ENCODE results near the gene RNF114.
"Not testable (repeated sequence)": the region's sequence is repeated elsewhere in the genome, so short reads cannot be mapped to it uniquely, and the experiment has no call there.

RNF114 gene

DNA sequence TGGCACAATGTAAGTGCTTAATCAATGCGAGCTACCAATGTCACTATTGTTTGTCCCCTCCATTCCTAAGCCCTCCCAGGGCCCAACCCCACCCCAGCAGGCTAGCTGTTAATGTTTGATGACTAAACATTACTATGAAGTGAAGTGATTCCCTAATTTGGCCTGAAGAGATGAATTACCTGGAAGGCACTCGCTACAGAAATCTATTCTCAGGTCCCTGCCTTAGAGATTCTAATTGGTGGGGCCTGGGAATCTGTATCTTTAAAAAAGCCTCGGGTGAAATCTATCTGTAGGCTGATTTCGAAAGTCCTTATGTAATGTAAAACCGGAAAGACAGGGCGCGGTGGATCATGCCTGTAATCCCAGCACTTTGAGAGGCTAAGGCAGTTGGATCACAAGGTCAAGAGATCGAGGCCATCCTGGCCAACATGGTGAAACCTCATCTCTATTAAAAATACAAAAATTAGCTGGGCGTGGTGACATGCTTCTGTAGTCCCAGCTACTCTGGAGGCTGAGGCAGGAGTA, 29.6 kb downstream of the RNF114 start:
- DNase-seq: no peak

DNA sequence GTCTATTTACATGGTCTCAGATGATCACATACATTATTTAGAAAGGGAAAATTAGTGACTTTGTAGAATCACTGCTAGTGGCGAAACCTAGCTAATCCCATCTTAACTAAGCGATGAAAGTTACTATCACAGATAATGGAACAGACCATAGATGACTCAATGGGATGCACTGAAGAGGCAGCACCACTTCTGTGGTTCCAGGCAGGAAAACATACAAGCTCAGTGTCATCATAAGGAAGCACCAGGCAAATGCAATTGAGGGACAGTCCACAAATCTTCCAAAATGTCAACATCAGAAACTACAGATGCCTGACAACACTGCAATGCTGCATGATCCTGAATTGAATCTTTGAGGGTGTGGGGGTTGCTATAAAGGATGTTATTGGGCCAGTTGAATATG, 30.7 kb downstream of the RNF114 start:
- no peak for DNase-seq

DNA sequence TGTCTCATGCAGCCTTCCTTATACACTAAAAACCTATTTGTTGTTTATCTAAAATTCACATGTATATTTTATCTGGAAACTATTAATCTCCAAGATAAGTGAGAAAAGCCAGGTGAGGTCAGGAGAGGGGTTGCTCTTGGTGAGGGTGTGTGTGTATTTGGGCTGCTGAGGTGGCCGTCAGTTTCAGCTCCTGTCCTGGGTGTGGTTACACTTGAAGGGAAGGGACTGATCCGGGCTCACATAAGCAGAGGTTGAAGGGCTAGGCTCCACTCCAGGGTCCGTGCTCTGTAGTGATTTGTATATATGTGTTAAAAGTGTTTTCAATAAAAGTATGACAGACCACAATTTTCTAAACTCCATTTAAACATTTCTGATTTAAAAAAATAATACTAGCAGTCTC, 33.0 kb downstream of the RNF114 start:
- no peak for DNase-seq

DNA sequence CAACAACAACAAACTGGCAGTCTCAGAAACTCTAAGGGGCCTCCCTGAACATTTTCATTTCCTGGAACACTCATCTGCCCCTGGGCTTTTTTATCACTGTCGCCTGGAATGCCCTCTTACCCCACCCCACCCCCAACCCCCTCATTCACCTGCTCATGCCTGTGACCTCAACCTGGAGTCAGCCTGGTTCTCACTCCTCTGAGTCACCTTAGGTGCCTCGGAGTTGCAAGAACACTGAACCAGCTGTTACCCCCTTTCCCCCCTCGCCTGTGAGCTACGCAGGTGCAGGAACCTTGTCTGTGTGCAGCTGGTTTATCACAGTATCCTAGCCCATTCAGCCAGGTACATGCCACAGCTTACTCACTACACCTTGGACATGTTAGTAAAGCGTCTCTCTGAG, 33.7 kb downstream of the RNF114 start:
- no peak for DNase-seq

DNA sequence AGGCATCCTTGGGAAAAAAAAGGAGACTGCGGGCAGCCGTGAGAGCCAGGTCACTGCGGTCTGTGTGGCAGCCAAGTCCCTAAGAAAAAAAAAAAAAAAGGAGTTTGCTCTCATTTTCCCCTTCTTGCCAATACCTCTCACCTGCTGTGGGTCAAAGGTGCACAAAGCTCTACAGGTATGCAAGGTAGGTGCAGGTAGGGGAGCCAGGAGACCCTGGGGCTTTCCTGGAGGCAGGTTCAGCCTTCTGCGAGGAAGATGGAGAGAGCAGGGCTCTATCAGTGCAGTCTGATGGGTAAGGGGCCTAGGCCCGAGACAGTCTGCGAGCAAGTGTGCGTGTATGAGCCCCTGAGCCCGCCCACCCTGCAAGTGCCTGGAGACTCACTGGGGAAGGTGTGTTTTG, 34.3 kb downstream of the RNF114 start:
- DNase-seq: no peak

DNA sequence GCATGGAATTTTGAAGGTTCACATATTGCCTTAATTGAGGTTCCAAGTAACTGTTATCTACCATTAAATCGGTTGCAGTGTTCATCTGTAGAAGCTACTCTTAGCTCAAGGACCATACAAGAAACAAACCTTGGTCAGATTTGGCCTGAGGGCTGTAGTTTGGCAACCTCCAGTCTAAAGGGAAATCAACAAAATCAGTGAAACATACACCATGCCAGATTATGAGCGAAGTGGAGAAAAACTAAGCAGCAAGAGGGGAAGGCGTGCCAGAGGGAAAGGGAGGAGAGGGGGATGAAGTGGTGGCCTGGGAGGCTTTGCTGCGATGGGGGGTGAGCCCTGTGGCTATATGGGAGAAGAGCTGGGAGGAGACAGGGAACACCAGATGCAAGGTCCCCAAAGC, 37.8 kb downstream of the RNF114 start:
- no peak for DNase-seq

DNA sequence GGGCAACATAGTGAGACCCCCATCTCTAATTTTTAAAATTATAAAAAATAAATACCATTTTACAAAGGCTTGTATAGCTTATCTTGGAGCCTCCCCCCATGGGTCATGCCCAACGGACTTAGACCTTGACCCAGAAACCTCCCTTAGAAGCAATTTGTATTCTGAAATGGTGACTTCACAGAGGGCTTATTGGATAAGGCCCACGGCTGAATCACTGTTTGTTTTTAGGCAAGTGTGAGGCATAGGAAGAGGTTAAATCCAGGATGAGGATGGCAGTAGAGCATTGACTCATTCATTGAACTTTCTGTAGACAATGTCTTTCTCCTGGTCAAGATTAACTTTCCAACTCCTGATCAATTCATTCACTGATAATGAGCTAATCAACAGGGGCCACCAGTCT, 40.3 kb downstream of the RNF114 start:
- DNase-seq: no peak

DNA sequence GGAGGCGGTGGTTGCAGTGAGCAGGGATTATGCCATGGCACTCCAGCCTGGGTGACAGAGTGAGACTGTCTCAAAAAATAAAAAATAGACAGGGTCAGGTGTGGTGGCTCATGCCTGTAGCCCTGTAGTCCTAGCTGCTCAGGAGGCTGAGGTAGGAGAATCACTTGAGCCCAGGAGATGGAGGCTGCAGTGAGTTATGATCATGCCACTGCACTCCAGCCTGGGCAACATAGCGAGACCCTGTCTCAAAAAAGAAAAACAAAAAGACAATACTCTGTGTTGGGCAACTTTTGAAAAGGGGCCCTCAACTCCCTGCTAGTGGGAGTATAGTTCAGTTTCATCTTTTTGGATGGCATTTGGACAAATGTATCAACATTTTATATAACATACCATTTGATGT, 41.5 kb downstream of the RNF114 start:
- not testable (repeated sequence) for DNase-seq

DNA sequence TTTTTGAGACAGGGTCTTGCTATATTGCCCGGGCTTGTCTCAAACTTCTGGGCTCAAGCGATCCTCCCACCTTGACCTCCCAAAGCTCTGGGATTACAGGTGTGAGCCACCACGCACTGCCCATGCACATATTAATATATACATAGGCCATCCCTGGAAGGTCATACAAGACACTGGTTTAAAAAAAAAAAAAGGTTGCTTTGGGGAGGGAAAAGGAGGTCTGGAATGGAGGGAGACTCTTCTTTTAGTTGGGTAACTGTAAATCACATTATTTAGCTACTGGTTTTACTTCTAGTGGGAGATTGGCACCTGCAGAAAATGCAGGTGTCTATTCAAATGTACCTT, 42.5 kb downstream of the RNF114 start:
- DNase-seq: no peak

DNA sequence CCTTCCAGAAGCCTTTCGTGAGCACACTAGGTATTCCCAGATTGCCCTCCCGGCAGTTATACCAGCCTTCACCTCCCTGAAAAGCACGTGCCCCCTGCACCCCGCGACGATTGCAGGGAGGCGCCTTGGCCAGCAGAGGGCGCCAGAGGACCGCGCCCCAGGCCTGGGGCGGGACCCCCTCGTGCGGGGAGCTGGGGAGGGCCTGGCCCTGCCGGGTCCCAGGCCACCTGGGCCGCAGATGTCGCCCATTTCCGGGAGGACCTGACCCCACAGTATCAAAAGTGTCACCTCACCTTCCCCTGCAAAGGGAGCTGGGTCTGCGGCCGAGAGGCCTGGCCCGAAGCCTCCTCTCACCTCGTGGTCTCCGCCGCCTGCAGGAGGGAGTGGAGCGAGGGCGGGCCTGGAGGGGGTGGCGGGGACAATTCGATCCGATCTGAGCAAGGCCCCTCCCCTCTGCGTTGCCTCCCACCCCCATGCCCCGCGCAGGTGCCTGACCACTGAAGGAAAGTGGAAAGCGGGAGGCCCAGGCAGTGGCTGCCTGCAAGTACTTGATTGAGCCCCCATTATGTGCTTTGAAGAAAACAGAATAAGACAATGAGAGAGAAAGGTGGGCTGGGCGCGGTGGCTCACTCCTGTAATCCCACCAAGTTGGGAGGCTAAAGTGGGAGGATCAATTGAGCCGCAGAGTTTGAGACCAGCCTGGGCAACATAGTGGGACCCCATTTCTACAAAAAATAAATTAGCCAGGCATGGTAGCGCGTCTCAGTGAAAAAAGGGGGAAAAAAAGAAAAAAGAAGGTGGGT, 43.0 kb downstream of the RNF114 start:
- peak; percentile 37 for DNase-seq

DNA sequence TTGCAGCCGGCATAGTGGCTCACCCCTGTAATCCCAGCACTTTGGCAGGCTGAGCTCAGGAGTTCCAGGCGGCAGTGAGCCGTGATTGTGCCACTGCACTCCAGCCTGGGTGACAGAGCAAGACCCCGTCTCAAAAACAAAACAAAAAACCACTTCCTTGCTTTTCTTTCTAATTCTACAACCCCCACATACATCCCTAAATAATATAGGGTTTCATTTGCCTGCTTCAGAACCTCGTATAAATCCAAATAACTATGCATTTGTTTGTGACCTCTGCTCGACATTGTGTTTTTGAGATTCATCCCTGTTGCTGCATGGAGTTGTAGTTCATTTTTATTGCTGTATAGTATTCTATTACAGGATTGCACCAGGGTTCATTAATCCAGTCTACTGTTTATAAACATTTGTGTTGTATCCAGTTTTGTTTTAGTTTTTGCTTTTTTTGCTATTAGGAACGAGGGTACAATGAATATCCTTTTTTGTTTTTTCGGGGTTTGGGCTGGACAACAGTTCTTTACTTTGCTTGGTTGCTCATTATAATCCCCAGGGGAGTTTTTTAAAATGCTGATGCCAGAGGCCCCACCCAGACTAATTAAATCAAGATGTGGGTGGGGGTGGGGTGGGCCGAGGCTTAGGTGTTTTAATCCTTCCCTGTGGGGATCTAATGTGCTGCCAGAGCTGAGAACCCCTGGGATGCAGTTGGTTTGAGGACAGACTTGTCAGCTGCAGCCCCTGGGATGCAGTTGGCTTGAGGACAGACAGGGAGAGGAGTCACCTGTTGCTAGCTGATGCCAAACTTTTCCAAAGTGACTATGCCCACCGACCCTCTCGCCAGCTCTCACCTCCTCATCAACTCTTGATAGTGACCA, 44.2 kb downstream of the RNF114 start:
- DNase-seq: no peak

DNA sequence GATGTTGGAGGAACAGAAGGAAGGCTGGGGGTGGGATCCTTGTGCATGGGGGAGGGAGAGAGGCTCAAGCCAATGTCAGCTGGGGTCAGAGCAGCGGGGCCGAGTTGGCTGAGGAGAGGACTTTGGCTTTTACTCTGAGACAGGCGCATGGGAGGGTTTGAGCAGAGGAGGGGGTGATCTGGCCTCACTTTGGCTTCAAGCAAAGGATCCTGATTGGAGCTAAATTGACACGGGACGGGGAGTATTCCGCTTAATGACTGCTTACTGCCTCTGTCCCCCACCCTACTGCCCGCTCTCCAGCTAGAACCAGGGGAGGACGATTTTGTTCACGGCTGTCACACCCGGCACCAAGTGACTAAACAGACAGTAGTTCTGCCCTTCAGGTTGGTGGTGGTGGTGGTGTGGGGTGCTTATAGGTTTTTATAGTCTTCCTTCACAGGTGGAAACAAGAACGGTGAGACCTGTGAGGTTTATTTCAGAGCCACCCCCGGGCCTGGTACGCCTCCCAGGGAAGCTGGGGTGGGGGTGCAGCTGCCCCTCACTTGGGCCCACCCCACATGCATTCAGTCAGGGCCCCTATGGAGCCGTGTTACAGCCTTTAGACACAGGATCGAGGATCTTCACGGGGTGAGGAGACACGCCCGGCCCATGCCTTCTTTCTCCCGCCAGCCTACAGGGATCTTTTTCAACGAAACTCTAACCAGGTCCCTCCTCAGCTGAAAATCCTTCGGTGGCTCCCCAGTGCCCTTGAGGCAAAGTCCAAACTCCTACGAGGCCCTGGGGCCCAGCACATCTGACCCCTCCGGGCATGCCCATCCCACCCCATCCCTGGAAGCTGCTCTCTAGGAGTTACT, 45.2 kb downstream of the RNF114 start:
- DNase-seq: no peak

DNA sequence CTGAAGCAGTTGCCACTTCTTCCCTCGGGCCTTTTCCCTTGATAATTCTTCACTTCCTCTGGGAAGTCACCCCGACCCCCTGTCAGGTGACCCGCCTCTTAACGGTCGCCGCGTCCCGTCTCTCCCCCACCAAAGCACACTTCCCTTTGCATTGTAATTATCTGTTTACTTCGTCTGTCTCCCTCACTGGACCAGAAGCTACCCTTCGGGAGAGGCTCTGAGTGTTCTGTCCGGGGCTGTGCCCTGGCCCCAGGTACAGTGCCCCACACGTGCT, 45.8 kb downstream of the RNF114 start:
- no peak for DNase-seq

DNA sequence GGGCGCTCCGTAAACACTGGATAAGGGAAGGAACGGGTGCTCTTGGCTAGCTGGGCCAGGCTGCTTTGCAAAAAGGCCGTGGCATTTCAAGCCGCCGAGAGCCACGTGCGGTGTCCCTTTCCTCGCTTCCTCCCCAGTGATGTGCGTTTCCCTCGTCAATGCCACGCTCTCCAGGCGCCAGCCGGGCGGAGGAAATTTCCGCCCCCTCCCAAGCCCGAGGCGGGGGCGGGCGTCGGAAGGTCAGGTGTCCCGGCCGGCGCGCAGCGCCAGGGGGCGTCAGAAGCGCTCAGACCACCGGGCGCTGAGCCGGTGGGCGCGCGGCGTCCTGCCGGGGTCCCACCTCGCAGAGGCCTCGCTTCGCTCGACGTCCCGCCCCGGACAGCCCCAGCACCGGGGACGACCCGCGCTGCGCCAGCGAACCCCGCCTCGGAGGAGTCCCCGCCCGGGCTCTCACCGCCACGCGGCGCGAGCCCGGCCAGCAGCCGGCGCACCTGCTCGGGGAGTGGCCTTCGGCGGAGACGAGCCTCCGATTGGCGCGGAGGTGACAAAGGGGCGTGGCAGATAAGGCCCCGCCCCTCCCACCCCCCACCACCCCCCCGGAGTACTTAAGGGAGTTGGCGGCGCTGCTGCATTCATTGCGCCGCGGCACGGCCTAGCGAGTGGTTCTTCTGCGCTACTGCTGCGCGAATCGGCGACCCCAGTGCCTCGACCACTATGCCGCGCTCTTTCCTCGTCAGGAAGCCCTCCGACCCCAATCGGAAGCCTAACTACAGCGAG, 46.3 kb downstream of the RNF114 start, which contains the start of gene SNAI1:
SNAI1 (plus strand) TSS at position 635 of the 777 bp plus-strand sequence; CDS start at position 715, 80 bp downstream.
- DNase-seq: peak; percentile 84

DNA sequence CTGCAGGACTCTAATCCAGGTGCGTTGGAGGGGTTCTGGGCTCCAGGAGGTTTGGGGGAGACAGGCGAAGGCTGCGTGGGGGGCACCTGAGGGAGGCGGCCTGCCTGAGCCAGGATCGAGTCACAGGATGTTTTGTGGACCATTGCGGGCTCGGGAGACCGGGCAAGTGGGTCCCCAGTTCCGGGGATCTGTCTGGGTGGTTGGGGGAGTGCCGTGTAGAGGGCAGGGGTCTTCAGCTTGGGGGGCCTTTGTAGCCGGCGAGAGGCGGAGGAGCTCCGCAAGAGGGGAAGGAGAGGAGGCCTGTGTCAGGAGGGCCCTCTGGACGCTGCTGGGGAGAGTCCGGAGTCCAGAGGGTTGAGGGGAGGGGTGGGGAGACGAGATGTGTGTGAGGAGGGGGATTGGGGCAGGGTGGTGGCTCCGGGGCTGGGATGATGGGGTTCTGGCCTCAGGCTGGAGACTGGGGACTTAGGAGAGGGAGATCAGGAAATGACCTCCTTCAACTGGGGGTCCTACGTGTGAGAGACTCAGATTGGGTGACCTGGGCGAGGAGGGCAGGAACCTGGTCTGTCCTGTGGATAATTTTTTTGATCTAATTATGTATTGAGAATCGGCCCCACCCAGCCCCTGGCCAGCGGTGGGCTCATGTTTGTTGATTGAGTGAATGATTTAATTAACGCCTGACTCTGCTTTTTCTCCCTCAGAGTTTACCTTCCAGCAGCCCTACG, 47.1 kb downstream of the RNF114 start:
- no peak for DNase-seq

DNA sequence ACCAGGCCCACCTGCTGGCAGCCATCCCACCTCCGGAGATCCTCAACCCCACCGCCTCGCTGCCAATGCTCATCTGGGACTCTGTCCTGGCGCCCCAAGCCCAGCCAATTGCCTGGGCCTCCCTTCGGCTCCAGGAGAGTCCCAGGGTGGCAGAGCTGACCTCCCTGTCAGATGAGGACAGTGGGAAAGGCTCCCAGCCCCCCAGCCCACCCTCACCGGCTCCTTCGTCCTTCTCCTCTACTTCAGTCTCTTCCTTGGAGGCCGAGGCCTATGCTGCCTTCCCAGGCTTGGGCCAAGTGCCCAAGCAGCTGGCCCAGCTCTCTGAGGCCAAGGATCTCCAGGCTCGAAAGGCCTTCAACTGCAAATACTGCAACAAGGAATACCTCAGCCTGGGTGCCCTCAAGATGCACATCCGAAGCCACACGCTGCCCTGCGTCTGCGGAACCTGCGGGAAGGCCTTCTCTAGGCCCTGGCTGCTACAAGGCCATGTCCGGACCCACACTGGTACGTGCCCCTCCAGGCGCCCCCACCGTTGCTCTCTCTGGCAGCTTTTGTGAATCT, 47.7 kb downstream of the RNF114 start:
- DNase-seq: no peak

DNA sequence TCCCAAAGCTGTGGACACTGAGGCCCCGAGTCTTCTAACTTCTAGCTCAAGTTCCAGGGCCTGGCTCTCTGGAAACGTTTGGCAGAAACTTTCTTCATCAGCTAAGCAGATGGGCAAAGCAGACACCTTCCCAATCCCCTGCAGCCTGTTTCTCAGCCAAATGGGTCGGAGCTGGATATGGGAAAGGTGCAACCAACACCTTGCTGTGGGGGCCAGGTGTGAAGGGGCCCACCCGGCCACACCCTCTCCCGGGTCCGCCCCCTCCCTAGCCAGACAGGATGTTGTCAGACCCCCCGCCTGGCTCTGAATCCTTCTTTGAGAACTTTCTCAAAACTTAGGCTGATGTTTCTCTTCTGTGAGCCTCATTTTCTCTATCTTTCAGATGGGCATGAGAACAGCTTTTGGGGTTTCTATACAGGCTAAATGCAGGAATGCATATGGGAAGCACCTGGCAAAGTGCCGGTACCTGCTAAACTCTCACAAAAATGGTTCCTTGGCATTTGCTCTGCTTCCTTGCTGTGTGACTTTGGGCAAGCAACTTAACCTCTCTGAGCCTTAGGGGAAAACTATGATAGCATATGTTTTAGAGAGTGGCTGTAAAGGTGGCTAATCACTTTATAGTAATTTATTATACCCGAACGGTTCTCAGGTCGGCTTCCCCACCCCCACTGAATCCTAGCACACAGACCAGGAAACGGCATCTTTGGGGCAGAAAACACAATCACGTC, 48.4 kb downstream of the RNF114 start:
- no peak for DNase-seq

DNA sequence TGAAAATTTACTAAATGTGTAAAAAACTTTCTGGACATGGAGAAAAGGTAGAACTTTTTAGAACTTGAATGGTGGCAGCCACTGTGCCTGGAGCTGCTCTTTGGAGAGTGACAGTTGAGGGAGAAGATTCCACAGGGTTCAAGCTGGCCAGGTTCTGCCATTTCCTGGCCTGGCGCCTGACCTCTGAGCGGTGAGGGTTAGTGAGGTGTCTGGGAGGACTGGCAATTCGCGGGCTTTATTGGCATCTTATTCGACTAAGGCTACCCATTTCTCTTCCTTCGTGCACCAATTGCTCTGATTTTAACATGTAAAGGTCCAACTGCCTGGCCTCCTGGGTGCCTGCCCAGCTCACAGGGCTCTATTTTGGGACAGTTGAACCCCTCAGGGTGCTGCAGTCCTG, 49.0 kb downstream of the RNF114 start:
- no peak for DNase-seq

DNA sequence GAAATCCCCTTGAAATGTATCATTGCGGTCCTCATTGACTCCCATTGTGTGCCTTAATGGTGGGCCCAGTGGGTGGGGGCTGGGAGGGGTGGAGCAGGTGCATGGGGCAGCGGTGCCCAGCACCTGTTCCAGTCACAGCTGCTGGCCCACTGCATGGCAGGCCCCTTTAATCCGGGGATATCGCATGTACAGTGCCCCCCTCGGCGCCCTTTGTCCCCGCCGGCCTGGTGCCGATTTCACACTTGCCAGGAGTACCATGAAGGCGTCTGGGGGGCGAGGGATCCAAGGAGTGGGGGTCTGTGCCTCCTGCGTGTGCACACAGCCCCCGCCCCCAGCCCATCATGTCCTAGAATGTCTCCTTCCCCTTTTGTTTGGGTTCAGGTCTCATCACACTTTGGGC, 49.4 kb downstream of the RNF114 start:
- no peak for DNase-seq

DNA sequence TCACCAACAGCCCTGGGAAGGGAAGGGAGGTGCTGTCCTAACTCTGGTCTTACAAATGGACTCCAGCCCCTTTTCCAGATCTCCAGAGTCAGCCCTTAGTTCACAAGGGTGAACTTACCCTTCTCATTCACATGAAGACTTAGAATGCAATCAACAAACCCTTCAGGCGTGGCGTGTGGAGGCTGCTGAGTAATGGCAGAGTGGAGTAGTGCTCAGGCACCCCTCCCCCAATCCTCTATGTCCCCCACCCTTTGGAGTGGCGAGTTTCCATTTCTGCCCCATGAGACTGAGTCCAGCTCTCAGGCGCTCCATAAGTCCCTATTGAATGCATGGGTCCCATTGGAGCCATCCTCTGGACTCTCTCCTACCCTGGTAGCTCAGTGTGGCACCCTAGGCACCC, 49.9 kb downstream of the RNF114 start:
- no peak for DNase-seq

Data from fibroblast of upper back skin (primary cell).